Suppressor macrophage treated with lipopolysaccharide for 4 hours (primary cell): Measurements from ENCODE around the gene MSX2.
"Not testable (repeated sequence)": the region's sequence is repeated elsewhere in the genome, so short reads cannot be mapped to it uniquely, and the experiment has no call there.

Experiments
- DNase-seq: peaks from one replicate; pipeline ENCODE4 v3.0.0-alpha.2; 2020

MSX2 gene

GRCh38 chr5:174733836-174734235 lies 9.5 kb downstream of the MSX2 start:
- DNase-seq: no peak

DNA sequence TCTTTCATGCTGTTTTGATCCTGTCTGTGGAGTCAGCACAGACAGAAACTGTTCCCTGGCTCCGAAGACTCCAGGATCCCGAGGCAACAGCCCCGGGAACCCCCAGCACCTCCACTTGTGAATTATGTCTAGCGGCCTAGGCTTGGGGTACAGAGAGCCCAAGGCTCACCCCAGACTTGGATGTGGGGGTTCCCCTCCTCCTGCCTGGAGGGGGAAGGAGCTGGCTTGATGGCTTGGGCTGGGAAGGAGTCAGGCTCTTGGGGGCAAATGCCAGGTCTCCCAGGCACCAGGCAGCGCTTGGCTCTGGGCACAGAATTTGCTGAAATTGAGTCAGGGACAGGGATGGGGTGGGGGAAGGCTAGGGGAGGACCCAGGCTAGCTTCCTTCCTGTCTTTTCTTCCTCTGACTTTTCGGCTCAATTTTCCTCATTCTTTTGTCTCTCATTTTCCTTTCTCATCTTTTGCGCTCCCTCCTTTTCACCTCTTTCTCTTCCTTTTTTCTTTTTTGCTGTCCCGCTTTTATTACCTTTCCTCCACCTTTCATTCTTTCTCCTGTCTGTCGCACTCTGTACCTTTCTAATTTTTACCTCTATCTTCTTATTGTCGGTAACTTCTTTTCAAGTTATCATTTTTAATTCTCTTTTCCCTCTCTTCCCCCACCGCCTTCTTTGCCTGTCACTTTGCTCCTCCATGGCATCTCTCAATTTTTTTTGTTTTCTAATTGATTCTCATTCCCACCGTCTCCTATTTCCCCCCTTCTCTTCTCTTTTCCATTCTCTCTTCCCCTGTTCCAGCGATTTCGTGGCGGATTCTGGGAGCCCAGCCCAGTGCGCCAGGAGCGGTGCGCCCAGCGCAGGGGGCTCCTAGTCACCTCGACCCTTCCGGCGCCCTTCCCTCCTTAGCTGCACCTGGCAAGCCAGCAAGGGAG lies 10.5 kb downstream of the MSX2 start:
- DNase-seq: no peak

GRCh38 chr5:174735498-174736330 lies 11.3 kb downstream of the MSX2 start:
- DNase-seq: peak; percentile 10

DNA sequence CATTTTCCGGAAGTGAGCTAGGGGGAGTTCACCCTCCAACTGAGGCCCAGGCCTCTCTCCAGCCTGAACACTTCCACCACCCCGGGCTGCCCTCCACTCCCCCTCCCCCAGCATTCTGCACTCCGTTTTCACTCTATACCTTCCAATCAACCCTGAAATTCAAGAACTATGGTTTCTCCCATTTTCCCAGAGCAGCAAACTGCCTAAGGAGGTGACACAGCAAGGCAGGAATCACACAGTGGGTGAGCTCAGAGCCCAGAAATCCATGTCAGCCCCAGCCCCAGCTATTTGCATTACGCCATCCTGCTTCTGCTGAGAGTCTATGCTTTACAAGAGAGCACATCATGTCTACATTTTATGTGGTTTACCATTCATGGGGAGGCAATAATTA lies 11.9 kb downstream of the MSX2 start:
- DNase-seq: no peak

- no peak for DNase-seq
Measured at GRCh38 chr5:174736777-174737176, 12.4 kb downstream of the MSX2 start.

DNA sequence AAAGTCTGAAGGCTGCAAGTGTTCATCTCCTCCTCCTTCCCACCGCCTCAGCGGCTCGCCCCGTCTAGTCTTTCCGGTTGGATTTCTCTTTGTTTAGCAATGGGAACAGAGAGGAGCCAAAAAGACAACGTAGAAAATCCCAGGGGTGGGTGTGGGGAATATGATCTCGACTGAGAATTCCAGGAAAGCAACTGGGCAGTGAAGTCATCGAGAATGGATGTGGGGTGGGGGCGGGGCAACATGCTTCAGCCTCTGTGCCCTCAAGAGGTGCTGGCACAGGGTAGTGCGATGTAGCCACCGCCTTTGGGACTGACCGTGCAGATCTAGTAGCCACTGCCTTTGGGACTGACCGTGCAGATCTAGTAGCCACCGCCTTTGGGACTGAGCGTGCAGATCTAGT lies 12.9 kb downstream of the MSX2 start:
- DNase-seq: no peak

- no peak for DNase-seq
Measured at GRCh38 chr5:174741352-174741751, 17.0 kb downstream of the MSX2 start.

DNA sequence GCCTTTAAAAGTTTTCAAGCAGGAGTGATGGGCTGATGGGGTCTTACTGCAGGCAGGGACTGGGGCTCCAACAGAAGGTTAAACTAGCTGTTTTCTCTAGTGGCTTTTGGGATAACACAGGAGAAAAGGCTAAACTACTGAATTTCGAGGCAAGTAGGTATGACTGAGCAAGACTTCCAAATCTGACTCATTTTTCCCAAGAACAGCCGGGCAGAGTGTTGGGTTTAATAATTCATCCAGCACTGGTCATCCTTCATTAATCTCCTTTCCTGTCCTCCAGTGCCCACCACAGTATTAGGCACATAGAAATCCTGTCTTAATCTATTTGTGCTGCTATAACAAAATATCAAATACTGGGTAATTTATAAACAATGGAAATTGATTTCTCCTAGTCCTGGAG lies 20.5 kb downstream of the MSX2 start:
- DNase-seq: no peak

DNA sequence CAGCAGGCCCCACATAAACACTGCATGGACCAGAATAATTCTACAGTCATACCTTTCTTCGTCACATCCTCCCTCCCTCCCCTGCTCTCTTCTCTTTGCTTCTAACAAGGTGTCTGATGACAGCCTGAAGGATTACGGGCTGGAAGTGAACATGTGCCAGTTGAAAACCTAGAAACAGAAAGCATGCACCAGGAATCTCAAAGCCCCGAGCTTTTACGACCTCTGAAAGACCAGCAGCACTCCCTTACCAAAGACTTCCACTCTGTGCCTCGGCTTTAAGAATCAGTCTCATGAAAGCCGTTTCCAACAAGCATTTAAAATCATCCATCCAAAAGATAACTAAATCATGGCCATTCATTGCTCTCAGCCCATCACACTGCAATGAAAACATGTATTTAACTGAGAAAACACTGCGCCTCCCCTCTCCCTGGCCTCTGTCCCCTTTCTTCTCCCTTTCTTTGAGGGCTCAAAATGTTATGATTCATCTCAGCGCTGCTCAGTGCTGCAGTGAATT lies 21.3 kb downstream of the MSX2 start:
- DNase-seq: no peak

- DNase-seq: no peak
Measured at GRCh38 chr5:174750711-174751110, 26.3 kb downstream of the MSX2 start.

DNA sequence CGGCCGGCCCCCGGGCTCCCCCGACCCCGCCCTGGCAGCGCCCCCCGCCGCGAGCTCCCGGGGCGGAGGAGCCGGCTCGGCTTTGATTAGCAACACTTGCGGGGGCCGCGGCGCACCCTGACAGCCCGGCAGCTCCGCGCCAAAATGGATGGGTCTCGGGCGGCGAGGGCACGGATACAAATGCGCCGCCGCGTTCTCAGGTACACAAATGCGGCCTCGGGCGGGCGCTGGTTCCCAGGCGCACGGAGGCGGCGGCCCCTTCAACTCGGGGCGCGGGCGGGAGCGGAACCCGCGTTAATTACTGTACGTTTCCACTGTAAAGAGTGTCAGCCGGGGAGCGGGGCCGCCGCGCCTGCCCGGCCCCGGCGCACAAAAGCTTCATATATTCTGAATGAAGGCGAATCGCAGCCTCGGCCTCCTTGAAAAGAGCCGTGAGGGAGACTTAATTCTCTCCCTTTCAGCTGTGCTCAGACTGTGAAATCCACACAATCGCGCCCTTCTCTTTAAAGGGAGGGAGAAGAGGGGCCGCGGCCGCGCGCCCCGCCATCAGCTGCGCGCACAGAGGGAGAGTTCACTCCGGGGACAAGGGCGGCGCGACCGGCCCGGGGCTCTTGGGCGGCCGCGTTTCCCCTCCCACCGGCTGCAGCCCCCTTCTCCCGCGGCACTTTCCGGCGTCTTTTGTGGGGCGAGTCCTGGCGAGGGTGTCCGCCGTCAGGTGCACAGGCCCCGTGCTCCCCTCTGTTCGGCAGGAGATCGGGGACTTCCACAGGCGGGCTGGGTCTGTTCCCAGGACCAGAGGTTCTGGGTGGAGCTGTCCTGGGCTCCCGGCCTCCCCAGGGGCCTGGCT lies 27.0 kb downstream of the MSX2 start:
- no peak for DNase-seq

DNA sequence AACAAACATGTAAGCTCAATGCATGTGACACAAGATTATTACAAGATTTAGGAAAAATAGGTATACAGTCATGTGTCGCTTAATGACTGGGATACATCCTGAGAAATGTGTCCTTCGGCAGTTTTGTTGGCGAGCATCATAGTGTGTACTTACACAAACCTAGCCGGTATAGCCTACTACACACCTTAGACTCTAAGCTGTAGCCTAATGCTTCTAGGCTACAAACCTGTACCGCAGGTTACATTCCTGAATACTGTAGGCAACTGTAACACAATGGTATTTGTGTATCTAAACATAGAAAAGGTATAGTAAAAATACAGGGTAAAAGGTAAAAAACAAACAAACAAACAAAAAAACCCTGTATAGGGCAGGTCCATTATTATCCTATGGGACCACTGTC lies 27.7 kb downstream of the MSX2 start:
- no peak for DNase-seq

GRCh38 chr5:174755106-174755505 lies 30.7 kb downstream of the MSX2 start:
- no peak for DNase-seq

GRCh38 chr5:174759091-174759490 lies 34.7 kb downstream of the MSX2 start:
- no peak for DNase-seq

DNA sequence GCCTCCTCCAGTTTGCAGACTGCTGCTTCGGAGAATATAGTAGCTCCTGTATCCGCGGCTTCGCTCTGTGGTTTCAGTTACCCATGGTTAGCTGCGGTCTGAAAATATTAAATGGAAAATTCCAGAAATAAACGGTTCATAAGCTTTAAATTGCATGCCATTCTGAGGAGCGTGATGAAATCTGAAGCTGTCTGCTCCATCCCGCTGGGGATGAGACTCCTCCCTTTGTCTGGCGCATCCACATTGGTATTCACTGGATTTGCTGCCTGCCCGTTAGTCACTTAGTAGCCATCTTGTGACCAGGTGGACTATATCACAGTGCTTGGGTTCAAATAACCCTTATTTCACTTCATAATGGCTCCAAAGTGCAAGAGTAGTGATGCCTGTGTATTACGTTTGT lies 36.3 kb downstream of the MSX2 start:
- no peak for DNase-seq

DNA sequence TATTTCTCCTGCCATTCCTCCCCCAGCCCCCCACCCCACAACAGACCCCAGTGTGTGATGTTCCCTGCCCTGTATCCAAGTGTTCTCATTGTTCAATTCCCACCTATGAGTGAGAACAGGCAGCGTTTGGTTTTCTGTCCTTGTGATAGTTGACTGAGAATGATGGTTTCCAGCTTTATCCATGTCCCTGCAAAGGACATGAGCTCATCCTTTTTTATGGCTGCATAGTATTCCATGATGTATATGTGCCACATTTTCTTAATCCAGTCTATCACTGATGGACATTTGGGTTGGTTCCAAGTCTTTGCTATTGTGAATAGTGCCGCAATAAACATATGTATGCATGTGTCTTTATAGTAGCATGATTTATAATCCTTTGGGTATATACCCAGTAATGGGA lies 37.0 kb downstream of the MSX2 start:
- DNase-seq: not testable (repeated sequence)

DNA sequence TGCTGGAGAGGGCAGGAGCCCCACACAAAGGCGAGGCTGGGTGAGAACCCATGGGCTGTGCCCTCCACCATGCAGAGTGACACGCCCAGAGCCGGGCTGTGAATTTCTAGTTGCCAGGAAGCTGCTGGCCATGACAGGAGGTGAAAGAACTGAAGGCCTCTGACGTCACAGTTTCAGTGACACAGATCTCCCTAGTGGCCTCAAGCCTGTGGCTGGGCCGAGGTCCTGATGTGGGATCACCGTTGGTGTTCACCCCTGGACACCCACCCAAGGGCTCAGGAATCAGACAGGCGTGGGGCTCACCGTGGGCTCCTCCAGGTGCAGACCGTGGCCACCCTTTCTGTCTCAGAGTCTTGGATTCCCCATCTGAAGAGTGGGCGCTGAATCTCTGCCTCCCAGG lies 39.9 kb downstream of the MSX2 start:
- DNase-seq: no peak

- DNase-seq: no peak
Measured at GRCh38 chr5:174765540-174765939, 41.2 kb downstream of the MSX2 start.

DNA sequence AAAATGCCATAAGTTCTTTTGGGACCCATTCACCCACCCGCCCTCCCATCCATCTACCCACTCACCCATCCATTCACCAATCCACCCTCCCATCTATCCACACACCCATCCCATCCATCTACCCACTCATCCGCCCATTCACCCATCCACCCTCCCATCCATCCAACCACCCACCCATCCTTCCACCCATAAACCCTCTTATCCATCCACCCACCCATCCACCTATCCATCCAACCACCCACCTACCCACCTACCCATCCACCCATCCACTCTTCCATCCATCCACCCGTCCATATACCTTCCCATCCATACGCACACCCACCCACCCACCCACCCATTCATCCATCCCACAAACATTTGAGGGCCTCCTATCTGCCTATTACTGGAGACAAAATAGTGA lies 43.3 kb downstream of the MSX2 start:
- DNase-seq: no peak

DNA sequence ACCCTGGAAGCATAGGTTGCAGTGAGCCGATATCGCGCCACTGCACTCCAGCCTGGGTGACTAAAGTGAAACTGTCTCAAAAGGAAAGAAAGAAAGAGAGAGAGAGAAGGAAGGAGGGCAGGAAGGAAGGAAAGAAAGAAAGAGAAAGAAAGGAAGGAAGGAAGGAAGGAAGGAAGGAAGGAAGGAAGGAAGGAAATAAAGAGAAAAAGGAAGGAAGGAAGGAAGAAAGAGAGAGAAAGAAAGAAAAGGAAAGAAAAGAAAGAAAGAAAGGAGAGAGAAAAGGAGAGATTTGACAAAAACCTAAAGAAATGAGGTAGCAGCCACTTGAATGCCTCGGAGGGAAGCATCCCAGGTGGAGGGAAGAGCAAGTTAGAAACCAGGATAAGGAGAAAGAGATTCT lies 44.6 kb downstream of the MSX2 start:
- DNase-seq: no peak

- DNase-seq: no peak
Measured at GRCh38 chr5:174773371-174773770, 49.0 kb downstream of the MSX2 start.

GRCh38 chr5:174775081-174775480 lies 50.7 kb downstream of the MSX2 start:
- no peak for DNase-seq

DNA sequence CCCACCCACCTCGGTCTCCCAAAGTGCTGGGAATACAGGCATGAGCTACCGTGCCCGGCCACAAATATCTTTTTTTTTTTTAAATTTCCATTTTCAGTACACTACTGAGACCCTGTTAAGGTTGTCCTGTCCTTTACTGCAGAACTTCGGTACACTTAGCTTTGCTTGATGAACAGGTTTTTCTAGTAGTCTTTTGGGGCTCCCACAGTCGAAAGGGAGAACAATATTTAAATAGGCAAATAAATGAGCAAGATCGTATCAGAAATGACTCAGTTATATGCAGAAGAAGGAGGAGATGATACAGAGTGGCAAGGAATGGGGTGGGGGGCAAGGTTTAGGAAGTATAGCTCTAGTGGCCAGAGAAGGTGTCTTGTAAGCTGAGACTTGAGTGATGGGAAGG lies 52.7 kb downstream of the MSX2 start:
- no peak for DNase-seq
